Measurements from ENCODE around the gene POLR2J3.
"Not testable (repeated sequence)": the region's sequence is repeated elsewhere in the genome, so short reads cannot be mapped to it uniquely, and the experiment has no call there.

POLR2J3 gene

GRCh38 chr7:102602317-102602716 lies 29.9 kb upstream of the POLR2J3 start:
- H3K4me1 Mint-ChIP-seq; H3K27me3 Mint-ChIP-seq; DNase-seq (ENCODE audit: low spot score in 2 of 2); H3K27ac Mint-ChIP-seq; ATAC-seq (ENCODE audit: low read depth); H3K36me3 Mint-ChIP-seq; H3K4me3 Mint-ChIP-seq; H3K9me3 Mint-ChIP-seq: not testable (repeated sequence)

- H3K9me3 Mint-ChIP-seq; ATAC-seq (ENCODE audit: low read depth): not testable (repeated sequence)
Observed at GRCh38 chr7:102599699-102600098, 27.3 kb upstream of the POLR2J3 start.

GRCh38 chr7:102596036-102596435 lies 23.7 kb upstream of the POLR2J3 start:
- H3K27ac Mint-ChIP-seq, result not testable (repeated sequence)

More at GRCh38 chr7:102599699-102600098, 27.3 kb upstream of the POLR2J3 start:
- H3K4me1 Mint-ChIP-seq; DNase-seq (ENCODE audit: low spot score in 2 of 2); H3K4me3 Mint-ChIP-seq; H3K36me3 Mint-ChIP-seq; H3K27me3 Mint-ChIP-seq; H3K27ac Mint-ChIP-seq: not testable (repeated sequence)

GRCh38 chr7:102593637-102594334 lies 21.4 kb upstream of the POLR2J3 start:
- H3K36me3 Mint-ChIP-seq; DNase-seq (ENCODE audit: low spot score in 2 of 2); H3K9me3 Mint-ChIP-seq; H3K4me1 Mint-ChIP-seq; H3K4me3 Mint-ChIP-seq; H3K27me3 Mint-ChIP-seq; H3K27ac Mint-ChIP-seq: not testable (repeated sequence)
- ATAC-seq (ENCODE audit: low read depth), result peak; percentile 70

More at GRCh38 chr7:102596036-102596435, 23.7 kb upstream of the POLR2J3 start:
- not testable (repeated sequence) for DNase-seq (ENCODE audit: low spot score in 2 of 2); H3K4me3 Mint-ChIP-seq; H3K36me3 Mint-ChIP-seq; H3K27me3 Mint-ChIP-seq; H3K4me1 Mint-ChIP-seq; H3K9me3 Mint-ChIP-seq; ATAC-seq (ENCODE audit: low read depth)

DNA sequence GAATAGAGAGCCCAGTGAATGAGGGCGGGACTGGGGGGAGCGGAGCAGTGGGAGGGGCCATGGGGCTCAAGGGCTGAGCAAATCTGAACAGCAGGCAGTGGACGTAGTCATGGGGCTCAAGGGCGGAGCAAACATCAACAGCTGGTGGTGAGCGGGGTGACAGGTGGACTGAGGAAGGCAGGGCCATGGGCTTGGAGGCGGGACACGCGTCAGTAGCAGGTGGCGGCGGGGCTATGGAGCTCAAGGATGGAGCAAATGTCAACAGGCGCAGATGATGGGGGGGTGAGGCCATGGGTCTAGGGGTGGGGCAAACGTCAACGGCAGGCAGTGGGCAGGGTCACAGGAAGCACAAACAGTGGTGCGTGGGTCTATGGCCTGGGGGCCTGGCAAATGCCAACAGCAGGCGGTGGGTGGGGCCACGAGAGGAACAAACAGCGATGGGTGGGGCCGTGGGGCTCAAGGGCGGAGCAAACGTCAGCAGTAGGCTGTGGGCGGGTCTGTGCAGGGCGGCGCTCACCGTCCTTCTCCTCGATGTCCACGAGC lies 20.2 kb upstream of the POLR2J3 start:
- DNase-seq (ENCODE audit: low spot score in 2 of 2), result peak; percentile 29 to 61

GRCh38 chr7:102589857-102590256 lies 17.5 kb upstream of the POLR2J3 start:
- peak; percentile 39 for ATAC-seq (ENCODE audit: low read depth)
- not testable (repeated sequence) for DNase-seq (ENCODE audit: low spot score in 2 of 2); H3K36me3 Mint-ChIP-seq; H3K27ac Mint-ChIP-seq; H3K4me1 Mint-ChIP-seq; H3K9me3 Mint-ChIP-seq; H3K27me3 Mint-ChIP-seq; H3K4me3 Mint-ChIP-seq

More for the DNA sequence above, 20.2 kb upstream of the POLR2J3 start:
- ATAC-seq (ENCODE audit: low read depth), result peak; percentile 67
- not testable (repeated sequence) for H3K36me3 Mint-ChIP-seq, H3K4me1 Mint-ChIP-seq, H3K9me3 Mint-ChIP-seq, H3K4me3 Mint-ChIP-seq, H3K27me3 Mint-ChIP-seq, H3K27ac Mint-ChIP-seq

DNA sequence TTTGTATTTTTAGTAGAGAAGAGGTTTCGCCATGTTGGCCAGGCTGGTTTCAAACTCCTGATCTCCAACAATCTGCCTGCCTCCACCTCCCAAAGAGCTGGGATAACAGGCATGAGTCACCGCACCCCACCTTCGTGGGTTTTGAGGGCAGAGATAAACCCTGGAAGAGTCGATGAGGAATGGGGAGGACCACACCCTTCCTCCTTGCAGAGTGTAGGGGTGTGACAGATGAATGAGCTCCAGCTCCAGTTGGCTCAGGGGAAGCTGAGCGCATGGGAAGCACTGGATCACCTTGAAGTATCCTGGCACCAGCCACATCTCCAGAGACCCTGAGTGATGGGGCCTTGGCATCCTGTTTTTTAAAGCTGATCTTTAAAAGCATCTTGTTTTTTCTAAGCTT lies 11.1 kb upstream of the POLR2J3 start:
- not testable (repeated sequence) for H3K4me1 Mint-ChIP-seq; H3K27ac Mint-ChIP-seq; ATAC-seq (ENCODE audit: low read depth); H3K27me3 Mint-ChIP-seq; H3K9me3 Mint-ChIP-seq; DNase-seq (ENCODE audit: low spot score in 2 of 2); H3K36me3 Mint-ChIP-seq; H3K4me3 Mint-ChIP-seq

- H3K27ac Mint-ChIP-seq; H3K27me3 Mint-ChIP-seq; H3K4me3 Mint-ChIP-seq; DNase-seq (ENCODE audit: low spot score in 2 of 2); H3K36me3 Mint-ChIP-seq; H3K4me1 Mint-ChIP-seq; H3K9me3 Mint-ChIP-seq; ATAC-seq (ENCODE audit: low read depth): not testable (repeated sequence)
Observed at GRCh38 chr7:102581722-102582121, 9.3 kb upstream of the POLR2J3 start.

DNA sequence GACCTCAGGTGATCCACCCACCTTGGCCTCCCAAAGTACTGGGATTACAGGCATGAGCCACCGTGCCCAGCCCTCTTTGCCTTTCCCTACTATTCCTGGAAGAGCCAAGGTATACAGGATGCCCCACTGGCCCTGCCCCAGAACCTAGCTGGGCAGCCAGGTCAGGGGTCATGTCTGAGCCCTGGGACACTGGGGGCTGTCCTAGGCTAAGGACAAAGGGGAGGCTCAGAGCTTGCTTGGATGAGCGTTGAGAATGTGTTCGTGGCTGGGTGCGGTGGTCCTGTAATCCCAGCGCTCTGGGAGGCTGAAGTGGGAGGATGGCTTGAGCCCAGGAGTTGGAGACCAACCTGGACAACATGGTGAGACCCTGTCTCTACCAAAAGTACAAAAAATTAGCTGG lies 6.1 kb upstream of the POLR2J3 start:
- not testable (repeated sequence) for DNase-seq (ENCODE audit: low spot score in 2 of 2); H3K27me3 Mint-ChIP-seq; H3K4me3 Mint-ChIP-seq; H3K9me3 Mint-ChIP-seq; H3K4me1 Mint-ChIP-seq; H3K36me3 Mint-ChIP-seq; H3K27ac Mint-ChIP-seq; ATAC-seq (ENCODE audit: low read depth)

DNA sequence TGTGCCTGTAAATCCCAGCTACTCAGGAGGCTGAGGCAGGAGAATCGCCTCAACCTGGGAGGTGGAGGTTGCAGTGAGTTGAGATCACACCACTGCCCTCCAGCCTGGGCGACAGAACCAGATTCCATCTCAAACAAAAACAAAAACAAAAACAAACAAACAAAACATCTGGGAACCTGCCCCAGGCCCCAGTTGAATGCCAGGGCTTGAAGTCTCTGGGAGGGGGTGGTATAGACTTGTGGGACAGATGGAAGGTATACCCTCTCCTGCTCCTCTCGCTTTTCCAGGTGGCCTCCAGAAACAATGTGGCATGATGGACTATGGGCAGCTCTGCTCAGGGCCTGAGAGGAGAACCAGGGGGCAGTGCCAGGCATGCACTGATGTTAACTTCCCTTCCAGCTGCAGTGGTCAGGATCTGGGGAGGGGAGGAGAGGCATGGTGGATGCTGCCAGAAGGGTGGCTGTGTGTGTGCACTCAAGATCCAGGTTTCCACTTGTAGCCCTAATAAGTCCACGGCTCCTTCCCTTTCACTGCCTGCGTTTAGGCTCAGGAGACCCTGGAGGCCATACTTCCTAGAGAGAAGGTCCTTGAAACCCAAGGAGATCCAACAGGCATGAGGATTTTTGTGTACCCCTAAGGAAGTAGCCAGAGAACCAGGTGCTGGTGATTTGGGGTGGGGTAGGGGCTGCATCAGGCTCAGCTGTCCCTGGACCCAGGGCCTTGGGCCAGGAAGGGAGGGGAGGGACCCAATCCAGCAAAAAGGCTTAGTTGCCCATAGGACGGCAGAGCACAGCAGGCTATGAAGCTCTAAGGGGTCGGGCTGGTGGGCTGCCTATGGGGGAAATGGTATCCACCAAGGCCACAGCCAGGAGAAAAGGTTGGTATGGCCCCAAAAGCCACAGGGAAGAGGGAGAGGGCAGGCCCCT lies 5.2 kb upstream of the POLR2J3 start:
- not testable (repeated sequence) for H3K9me3 Mint-ChIP-seq; H3K36me3 Mint-ChIP-seq; H3K4me3 Mint-ChIP-seq; H3K4me1 Mint-ChIP-seq; H3K27ac Mint-ChIP-seq; DNase-seq (ENCODE audit: low spot score in 2 of 2); ATAC-seq (ENCODE audit: low read depth); H3K27me3 Mint-ChIP-seq

DNA sequence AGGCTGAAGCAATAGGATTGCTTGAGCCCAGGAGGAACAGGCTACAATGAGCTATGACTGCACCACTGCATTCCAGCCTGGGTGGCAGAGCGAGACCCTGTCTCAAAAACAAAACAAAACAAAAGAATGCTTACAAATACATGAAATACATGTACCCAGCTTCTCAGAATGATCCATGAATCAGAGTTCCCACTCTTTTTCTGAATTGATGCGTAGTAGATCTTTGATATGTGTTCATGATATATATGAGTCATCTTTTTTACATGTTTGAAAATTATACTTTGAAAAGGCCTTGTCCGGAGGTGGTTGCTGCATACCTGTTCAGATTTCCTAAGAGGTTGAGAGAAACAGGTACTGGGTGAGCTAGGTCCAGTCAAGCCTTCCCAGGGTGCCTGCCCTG lies 4.0 kb upstream of the POLR2J3 start:
- not testable (repeated sequence) for DNase-seq (ENCODE audit: low spot score in 2 of 2); H3K9me3 Mint-ChIP-seq; H3K27me3 Mint-ChIP-seq; H3K36me3 Mint-ChIP-seq; H3K27ac Mint-ChIP-seq; H3K4me3 Mint-ChIP-seq; ATAC-seq (ENCODE audit: low read depth); H3K4me1 Mint-ChIP-seq

DNA sequence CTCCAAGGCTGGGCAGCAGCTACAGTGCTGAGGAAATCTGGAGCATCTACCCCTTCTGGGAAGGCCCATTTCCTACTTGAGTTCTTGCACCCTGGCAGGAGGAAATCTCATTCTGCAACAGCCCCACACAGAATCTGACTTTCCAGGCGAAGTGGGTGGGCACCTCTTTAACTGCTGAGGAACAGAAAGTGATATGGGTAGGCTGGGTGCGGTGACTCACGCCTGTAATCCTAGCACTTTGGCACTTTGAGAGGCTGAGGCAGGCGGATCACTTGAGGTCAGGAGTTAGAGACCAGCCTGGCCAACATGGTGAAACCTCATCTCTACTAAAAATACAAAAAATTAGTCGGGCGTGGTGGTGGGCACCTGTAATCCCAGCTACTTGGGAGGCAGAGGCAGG lies 2.2 kb upstream of the POLR2J3 start:
- H3K27me3 Mint-ChIP-seq; ATAC-seq (ENCODE audit: low read depth); H3K9me3 Mint-ChIP-seq; H3K27ac Mint-ChIP-seq; H3K4me3 Mint-ChIP-seq; H3K36me3 Mint-ChIP-seq; H3K4me1 Mint-ChIP-seq; DNase-seq (ENCODE audit: low spot score in 2 of 2): not testable (repeated sequence)

- DNase-seq (ENCODE audit: low spot score in 2 of 2); ATAC-seq (ENCODE audit: low read depth); H3K27me3 Mint-ChIP-seq; H3K4me3 Mint-ChIP-seq; H3K27ac Mint-ChIP-seq; H3K9me3 Mint-ChIP-seq; H3K4me1 Mint-ChIP-seq; H3K36me3 Mint-ChIP-seq: not testable (repeated sequence)
Observed at GRCh38 chr7:102568620-102569019, 3.8 kb downstream of the POLR2J3 start.

DNA sequence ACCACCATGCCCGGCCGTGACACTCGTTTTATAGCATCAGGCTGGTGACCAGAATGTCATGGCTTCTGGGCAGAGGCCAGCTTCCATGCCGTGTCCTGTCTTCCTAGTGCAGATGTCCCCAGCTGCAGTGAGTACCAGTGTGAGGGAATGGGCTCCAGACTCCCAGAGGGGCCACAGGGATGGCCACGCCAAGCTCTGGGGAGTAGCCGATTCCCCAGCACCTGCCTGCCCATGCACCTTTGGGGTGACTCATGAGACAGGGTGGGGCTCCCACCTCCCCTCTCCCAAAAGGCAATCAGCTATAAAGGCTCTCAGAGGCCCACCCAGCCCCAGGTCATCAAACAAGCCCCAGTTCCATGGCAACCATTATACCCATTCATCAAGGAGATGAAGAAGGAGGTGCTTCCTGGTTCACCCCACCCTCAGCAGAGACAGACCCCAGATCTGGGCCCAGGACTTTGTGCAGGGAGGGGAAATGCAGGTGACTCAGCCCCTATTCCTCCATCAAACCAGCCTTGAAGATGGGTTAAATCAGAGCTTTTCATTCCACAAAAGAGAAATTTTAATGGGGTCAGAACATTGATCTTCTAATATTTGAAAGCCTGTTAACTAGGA lies 21.5 kb downstream of the POLR2J3 start, which contains the start of gene SPDYE2:
Gene SPDYE2 (plus strand): TSS at position 419 of the 615 bp plus-strand sequence. CDS start 2,030 bp downstream, outside the sequence.
- H3K9me3 Mint-ChIP-seq; H3K27me3 Mint-ChIP-seq; H3K4me1 Mint-ChIP-seq; H3K4me3 Mint-ChIP-seq; H3K27ac Mint-ChIP-seq; H3K36me3 Mint-ChIP-seq; ATAC-seq (ENCODE audit: low read depth); DNase-seq (ENCODE audit: low spot score in 2 of 2): not testable (repeated sequence)

Measured in memory B cell (primary cell).